Activated CD8-positive, alpha-beta T cell treated with anti-CD3 and anti-CD28 coated beads for 36 hours (primary cell): ENCODE data around the gene MRPS18C. TPM values are rescaled to one million over a fixed set of nuclear protein-coding genes. Genes with fewer than 3 reads are reported as not detected.
"Not testable (repeated sequence)": the region's sequence is repeated elsewhere in the genome, so short reads cannot be mapped to it uniquely, and the experiment has no call there.

Experiments used
- ATAC-seq: fragments of 200-7000 bp; cut with Tn5 transposase; one replicate; pipeline ENCODE4 v1.10.0; 2021; ENCODE audit warnings: mild to moderate bottlenecking, moderate library complexity
- CTCF ChIA-PET: fragments of 350-600 bp; sonication (Branson Sonifier 250); formaldehyde crosslinking; loops from one replicate; lab custom pipeline; 2021; ENCODE audit warnings: antibody characterized with exemption; lab: Charles Lee
- POLR2A ChIA-PET: fragments of 350-600 bp; sonication (Branson Sonifier 250); formaldehyde crosslinking; loops from one replicate; lab custom pipeline; 2021; ENCODE audit warnings: antibody characterized with exemption; lab: Charles Lee
- DNase-seq: peaks from one replicate; pipeline ENCODE4 v3.0.0-alpha.2; 2020
- H3K27ac Mint-ChIP-seq: one replicate; pipeline ENCODE4 v1.8.0; 2021; ENCODE audit warnings: mild to moderate bottlenecking, mixed read lengths
- H3K27me3 Mint-ChIP-seq: one replicate; pipeline ENCODE4 v1.8.0; 2021; ENCODE audit warnings: mixed read lengths
- H3K36me3 Mint-ChIP-seq: one replicate; pipeline ENCODE4 v1.8.0; 2021; ENCODE audit warnings: low read depth, mixed read lengths
- H3K4me1 Mint-ChIP-seq: one replicate; pipeline ENCODE4 v1.8.0; 2021; ENCODE audit warnings: low read depth, mixed read lengths
- H3K4me3 Mint-ChIP-seq: one replicate; pipeline ENCODE4 v1.8.0; 2021; ENCODE audit warnings: mild to moderate bottlenecking, moderate library complexity, mixed read lengths
- H3K9me3 Mint-ChIP-seq: one replicate; pipeline ENCODE4 v1.8.0; 2021; ENCODE audit warnings: mixed read lengths
- CTCF ChIP-seq: fragments of 200-600 bp; IDR thresholded peaks from one replicate; pipeline ENCODE4 v1.8.0; 2022; ENCODE audit warnings: antibody characterized with exemption, mild to moderate bottlenecking
- intact Hi-C: fragments of 100-400 bp; cut with micrococcal nuclease; formaldehyde crosslinking; loops from one replicate; pipeline ENCODE4 v1.10.0; 2022
- total RNA-seq, 2 experiments: library from RNA; stranded (reverse); gene quantifications; one replicate each; pipeline ENCODE4 v1.2.3, GENCODE V29; 2021

The MRPS18C gene
- total RNA-seq, 2 experiments from 2014 or later = 62.7 to 64.0 TPM

GRCh38 chr4:83498187-83498586 lies 42.3 kb downstream of the MRPS18C start:
- no peak for ATAC-seq
- CTCF ChIA-PET = interaction anchor here (1.0 to 2.0 kb wide), 3 partner anchors 8 to 146 kb away, joined by 4 to 9 read pairs (median 7); no protein-coding TSS in a partner anchor

GRCh38 chr4:83501671-83502070 lies 45.8 kb downstream of the MRPS18C start:
- CTCF ChIA-PET = interaction anchor here (0.6 kb wide), 1 partner anchor 71 kb away, joined by 4 read pairs; no protein-coding TSS in a partner anchor
- H3K4me3 Mint-ChIP-seq, DNase-seq, H3K27me3 Mint-ChIP-seq, H3K9me3 Mint-ChIP-seq, ATAC-seq, H3K36me3 Mint-ChIP-seq, intact Hi-C loops, H3K27ac Mint-ChIP-seq: not testable (repeated sequence)
- POLR2A ChIA-PET = interaction anchor here (0.5 kb wide), 1 partner anchor 26 kb away, joined by 3 read pairs; no protein-coding TSS in a partner anchor
- H3K4me1 Mint-ChIP-seq = peaks cover 12% of the 10 kb centered on the region

More at GRCh38 chr4:83498187-83498586, 42.3 kb downstream of the MRPS18C start:
- POLR2A ChIA-PET = interaction anchor here (1.4 kb wide), 1 partner anchor 12 kb away, joined by 5 read pairs; no protein-coding TSS in a partner anchor
- no peak overlapping the region for H3K27ac Mint-ChIP-seq
- no peak overlapping the region for H3K4me3 Mint-ChIP-seq
- no peak for TF ChIP-seq CTCF
- no peaks in the 10 kb centered on the region for H3K4me1 Mint-ChIP-seq
- no peaks in the 10 kb centered on the region for H3K36me3 Mint-ChIP-seq
- no peaks in the 10 kb centered on the region for H3K9me3 Mint-ChIP-seq
- intact Hi-C loops = no loop called here
- DNase-seq = no peak
- H3K27me3 Mint-ChIP-seq = no peaks in the 10 kb centered on the region

- Mint-ChIP-seq H3K9me3 (no peaks in the 10 kb centered on the region), H3K4me3 (no peak overlapping the region), H3K27ac (peak overlapping the region; percentile 3), H3K27me3 (no peaks in the 10 kb centered on the region), H3K36me3 (no peaks in the 10 kb centered on the region), H3K4me1 (peaks cover 12% of the 10 kb centered on the region)
- intact Hi-C loops = no loop called here
- ChIA-PET CTCF (interaction anchor here (1.1 to 2.3 kb wide), 4 partner anchors 22 to 141 kb away, joined by 3 to 7 read pairs (median 3); no protein-coding TSS in a partner anchor), POLR2A (no interaction called here)
- TF ChIP-seq CTCF = no peak
- peak; percentile 47 for ATAC-seq
- peak; percentile 30 for DNase-seq
Observed at GRCh38 chr4:83503974-83504373, 48.1 kb downstream of the MRPS18C start.

GRCh38 chr4:83504503-83504902 lies 48.6 kb downstream of the MRPS18C start:
- ChIA-PET POLR2A (interaction anchor here (0.6 kb wide), 1 partner anchor 937 kb away, joined by 5 read pairs; no protein-coding TSS in a partner anchor), CTCF (interaction anchor here (1.1 to 2.3 kb wide), 3 partner anchors 22 to 136 kb away, joined by 3 to 7 read pairs (median 3); no protein-coding TSS in a partner anchor)
- Mint-ChIP-seq H3K27me3 (no peaks in the 10 kb centered on the region), H3K4me1 (peaks cover 12% of the 10 kb centered on the region), H3K27ac (peak overlapping the region; percentile 3), H3K4me3 (no peak overlapping the region), H3K9me3 (no peaks in the 10 kb centered on the region), H3K36me3 (no peaks in the 10 kb centered on the region)
- no peak for ATAC-seq
- intact Hi-C loops = no loop called here
- TF ChIP-seq CTCF = no peak
- no peak for DNase-seq

GRCh38 chr4:83504996-83505395 lies 49.1 kb downstream of the MRPS18C start:
- H3K27ac Mint-ChIP-seq = peak overlapping the region; percentile 3
- POLR2A ChIA-PET = interaction anchor here (0.6 kb wide), 2 partner anchors 10 to 937 kb away, joined by 3 to 5 read pairs; no protein-coding TSS in a partner anchor
- no peak for DNase-seq
- no peak for ATAC-seq
- TF ChIP-seq CTCF = no peak
- no peaks in the 10 kb centered on the region for H3K27me3 Mint-ChIP-seq
- CTCF ChIA-PET = interaction anchor here (1.1 to 2.3 kb wide), 2 partner anchors 134 to 136 kb away, joined by 3 to 7 read pairs; no protein-coding TSS in a partner anchor
- H3K4me3 Mint-ChIP-seq = no peak overlapping the region
- H3K4me1 Mint-ChIP-seq = peaks cover 12% of the 10 kb centered on the region
- intact Hi-C loops = no loop called here
- no peaks in the 10 kb centered on the region for H3K9me3 Mint-ChIP-seq
- no peaks in the 10 kb centered on the region for H3K36me3 Mint-ChIP-seq
